ENCODE results near the gene MYH10.

DNA sequence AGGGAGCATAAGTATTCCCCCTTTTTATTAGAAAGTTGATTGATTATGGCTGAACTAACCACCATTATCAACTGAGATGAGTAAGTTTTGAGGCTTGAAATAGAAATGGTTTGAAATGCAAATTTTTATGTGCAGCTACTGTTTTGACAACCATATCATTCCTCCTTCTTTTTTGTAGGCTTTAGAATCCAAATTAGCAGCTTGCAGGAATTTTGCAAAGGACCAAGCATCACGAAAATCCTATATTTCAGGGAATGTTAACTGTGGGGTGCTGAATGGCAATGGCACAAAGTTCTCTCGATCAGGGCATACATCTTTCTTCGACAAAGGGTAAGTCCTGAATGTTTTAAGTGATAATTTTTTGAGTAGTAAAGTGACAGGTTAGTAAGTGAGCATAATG lies 170.7 kb downstream of the MYH10 start:
- TF ChIP-seq ARNTL (CRISPR knock-in tag; IDR thresholded peaks at IDR 0.05; ENCODE audit: borderline replicate concordance, low read depth) (no peak), ZFP30 (CRISPR knock-in tag; IDR thresholded peaks at IDR 0.05) (no peak), RARB (CRISPR knock-in tag; IDR thresholded peaks at IDR 0.05) (no peak), ZNF565 (CRISPR knock-in tag; conservative IDR thresholded peaks at IDR 0.05; ENCODE audit: low read depth) (no peak), TCF4 (CRISPR knock-in tag; IDR thresholded peaks at IDR 0.05; ENCODE audit: borderline replicate concordance) (no peak), ZNF8 (CRISPR knock-in tag; IDR thresholded peaks at IDR 0.05) (no peak)
- TF ChIP-seq, protein P1, sequence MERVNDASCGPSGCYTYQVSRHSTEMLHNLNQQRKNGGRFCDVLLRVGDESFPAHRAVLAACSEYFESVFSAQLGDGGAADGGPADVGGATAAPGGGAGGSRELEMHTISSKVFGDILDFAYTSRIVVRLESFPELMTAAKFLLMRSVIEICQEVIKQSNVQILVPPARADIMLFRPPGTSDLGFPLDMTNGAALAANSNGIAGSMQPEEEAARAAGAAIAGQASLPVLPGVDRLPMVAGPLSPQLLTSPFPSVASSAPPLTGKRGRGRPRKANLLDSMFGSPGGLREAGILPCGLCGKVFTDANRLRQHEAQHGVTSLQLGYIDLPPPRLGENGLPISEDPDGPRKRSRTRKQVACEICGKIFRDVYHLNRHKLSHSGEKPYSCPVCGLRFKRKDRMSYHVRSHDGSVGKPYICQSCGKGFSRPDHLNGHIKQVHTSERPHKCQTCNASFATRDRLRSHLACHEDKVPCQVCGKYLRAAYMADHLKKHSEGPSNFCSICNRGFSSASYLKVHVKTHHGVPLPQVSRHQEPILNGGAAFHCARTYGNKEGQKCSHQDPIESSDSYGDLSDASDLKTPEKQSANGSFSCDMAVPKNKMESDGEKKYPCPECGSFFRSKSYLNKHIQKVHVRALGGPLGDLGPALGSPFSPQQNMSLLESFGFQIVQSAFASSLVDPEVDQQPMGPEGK (CRISPR knock-in tag; IDR thresholded peaks at IDR 0.05; ENCODE audit: borderline replicate concordance): no peak
- TF ChIP-seq, protein P2, sequence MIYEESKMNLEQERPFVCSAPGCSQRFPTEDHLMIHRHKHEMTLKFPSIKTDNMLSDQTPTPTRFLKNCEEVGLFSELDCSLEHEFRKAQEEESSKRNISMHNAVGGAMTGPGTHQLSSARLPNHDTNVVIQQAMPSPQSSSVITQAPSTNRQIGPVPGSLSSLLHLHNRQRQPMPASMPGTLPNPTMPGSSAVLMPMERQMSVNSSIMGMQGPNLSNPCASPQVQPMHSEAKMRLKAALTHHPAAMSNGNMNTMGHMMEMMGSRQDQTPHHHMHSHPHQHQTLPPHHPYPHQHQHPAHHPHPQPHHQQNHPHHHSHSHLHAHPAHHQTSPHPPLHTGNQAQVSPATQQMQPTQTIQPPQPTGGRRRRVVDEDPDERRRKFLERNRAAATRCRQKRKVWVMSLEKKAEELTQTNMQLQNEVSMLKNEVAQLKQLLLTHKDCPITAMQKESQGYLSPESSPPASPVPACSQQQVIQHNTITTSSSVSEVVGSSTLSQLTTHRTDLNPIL (CRISPR knock-in tag; IDR thresholded peaks at IDR 0.05; ENCODE audit: low read depth): no peak
- TF ChIP-seq, protein P3, sequence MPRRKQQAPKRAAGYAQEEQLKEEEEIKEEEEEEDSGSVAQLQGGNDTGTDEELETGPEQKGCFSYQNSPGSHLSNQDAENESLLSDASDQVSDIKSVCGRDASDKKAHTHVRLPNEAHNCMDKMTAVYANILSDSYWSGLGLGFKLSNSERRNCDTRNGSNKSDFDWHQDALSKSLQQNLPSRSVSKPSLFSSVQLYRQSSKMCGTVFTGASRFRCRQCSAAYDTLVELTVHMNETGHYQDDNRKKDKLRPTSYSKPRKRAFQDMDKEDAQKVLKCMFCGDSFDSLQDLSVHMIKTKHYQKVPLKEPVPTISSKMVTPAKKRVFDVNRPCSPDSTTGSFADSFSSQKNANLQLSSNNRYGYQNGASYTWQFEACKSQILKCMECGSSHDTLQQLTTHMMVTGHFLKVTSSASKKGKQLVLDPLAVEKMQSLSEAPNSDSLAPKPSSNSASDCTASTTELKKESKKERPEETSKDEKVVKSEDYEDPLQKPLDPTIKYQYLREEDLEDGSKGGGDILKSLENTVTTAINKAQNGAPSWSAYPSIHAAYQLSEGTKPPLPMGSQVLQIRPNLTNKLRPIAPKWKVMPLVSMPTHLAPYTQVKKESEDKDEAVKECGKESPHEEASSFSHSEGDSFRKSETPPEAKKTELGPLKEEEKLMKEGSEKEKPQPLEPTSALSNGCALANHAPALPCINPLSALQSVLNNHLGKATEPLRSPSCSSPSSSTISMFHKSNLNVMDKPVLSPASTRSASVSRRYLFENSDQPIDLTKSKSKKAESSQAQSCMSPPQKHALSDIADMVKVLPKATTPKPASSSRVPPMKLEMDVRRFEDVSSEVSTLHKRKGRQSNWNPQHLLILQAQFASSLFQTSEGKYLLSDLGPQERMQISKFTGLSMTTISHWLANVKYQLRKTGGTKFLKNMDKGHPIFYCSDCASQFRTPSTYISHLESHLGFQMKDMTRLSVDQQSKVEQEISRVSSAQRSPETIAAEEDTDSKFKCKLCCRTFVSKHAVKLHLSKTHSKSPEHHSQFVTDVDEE (CRISPR knock-in tag; IDR thresholded peaks at IDR 0.05): no peak
